VCaP (cell line): Measurements from ENCODE around the gene RIT2.

ENCODE experiments used
- H3K27ac ChIP-seq: fragments of 450-650 bp; 2 replicates; pipeline ENCODE4 v1.5.1; 2017
- TF ChIP-seq, protein P1 (sequence below): fragments of 450-650 bp; conservative IDR thresholded peaks from 2 replicates; pipeline ENCODE4 v1.5.1; 2017; ENCODE audit warnings: mild to moderate bottlenecking, moderate library complexity

The RIT2 gene

DNA sequence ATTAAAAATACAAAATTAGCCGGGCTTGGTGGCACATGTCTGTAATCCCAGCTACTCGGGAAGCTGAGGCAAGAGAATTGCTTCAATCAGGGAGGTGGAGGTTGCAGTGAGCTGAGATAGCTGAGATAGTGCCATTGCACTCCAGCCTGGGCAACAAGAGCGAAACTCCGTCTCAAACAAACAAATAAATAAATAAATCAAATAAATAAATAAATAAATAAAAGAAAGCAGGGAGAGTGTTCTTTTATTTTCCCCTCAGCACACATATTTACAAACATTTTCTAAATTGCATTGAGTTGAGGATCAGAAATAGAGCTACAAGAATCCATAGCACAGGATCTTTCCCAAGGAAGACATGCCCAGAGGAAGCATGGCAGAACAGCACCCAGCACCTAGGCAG, 71.9 kb downstream of the RIT2 start:
- TF ChIP-seq, protein P1, sequence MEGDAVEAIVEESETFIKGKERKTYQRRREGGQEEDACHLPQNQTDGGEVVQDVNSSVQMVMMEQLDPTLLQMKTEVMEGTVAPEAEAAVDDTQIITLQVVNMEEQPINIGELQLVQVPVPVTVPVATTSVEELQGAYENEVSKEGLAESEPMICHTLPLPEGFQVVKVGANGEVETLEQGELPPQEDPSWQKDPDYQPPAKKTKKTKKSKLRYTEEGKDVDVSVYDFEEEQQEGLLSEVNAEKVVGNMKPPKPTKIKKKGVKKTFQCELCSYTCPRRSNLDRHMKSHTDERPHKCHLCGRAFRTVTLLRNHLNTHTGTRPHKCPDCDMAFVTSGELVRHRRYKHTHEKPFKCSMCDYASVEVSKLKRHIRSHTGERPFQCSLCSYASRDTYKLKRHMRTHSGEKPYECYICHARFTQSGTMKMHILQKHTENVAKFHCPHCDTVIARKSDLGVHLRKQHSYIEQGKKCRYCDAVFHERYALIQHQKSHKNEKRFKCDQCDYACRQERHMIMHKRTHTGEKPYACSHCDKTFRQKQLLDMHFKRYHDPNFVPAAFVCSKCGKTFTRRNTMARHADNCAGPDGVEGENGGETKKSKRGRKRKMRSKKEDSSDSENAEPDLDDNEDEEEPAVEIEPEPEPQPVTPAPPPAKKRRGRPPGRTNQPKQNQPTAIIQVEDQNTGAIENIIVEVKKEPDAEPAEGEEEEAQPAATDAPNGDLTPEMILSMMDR, result no peak
- H3K27ac ChIP-seq, result no peak overlapping the region

DNA sequence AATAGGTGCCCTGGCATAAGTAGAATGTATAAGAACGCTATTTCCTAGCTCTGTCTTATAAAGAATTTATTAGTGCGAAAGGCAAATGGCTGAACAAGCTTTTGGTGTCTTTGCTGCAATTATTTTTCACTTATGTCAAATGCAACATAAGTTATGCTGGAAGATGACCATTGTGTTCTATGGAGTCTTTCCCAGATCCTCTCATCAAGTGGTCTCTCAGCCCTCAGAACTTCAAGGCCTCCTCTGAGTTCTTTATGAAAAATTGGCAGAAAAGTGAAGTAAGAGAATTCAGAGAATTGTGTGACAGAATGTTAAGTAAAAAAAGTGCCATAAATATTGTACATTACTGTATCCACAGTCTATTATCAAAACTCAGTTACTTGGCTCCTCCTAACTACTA, 75.2 kb downstream of the RIT2 start:
- TF ChIP-seq, protein P1, result no peak
- H3K27ac ChIP-seq, result no peak overlapping the region

DNA sequence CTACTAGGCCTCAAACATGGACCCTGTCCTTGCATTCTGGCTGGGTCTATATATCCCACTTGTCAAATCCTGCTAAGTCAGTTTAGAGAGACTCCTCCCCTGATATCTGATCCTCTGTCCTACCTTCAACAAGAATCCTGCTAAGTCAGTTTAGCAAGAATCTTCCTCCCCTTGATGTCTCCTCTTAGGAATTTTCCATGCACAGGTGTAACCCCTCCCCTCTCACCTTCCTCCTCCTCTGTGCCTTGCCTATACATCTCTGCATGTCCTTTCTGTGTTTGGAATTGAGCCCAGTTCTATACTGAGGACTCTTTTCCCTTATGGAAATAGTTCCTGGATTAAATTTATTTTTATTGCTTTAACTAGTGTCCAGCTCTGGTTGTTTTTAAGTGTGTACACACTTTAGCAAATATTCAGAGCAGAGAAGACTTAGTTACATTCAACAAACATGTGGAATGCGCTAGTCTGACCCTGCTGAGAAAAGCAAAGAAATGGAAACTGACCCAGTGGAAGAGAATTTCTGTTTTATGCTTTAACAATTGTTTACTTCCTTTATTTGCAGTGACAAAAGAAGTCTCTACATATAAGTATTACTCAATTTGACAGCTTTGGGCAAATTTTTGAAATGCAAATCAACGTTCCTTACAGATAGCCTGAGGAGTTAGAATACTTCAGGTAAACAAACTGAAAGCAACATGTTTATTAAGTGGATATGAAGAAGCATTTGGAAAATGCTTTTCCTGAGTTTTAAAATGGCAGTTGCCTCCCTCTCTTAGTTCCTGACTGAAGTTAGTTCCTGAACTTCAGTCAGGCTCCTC, 80.6 kb downstream of the RIT2 start:
- H3K27ac ChIP-seq, result peak overlapping the region; percentile 84
- TF ChIP-seq, protein P1, result no peak

DNA sequence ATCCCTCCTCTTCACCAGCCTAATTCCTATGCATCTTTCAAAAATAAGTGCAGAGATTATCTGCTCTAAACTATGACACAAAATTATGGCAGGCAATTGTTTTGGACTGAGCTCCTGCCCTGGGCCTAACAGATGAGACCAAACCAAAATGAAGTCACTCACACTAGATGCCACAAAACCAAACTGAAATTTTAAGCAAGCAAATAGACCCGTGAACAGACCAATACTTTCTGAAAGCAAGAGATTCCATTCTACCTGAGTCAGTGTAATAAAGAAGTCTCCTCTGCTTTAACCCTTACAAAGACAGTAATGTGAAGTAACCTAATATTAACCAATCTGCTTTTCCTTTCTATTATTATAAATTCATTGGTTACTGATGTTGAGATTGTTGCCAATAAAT, 84.3 kb downstream of the RIT2 start:
- TF ChIP-seq, protein P1, result no peak
- no peak overlapping the region for H3K27ac ChIP-seq

DNA sequence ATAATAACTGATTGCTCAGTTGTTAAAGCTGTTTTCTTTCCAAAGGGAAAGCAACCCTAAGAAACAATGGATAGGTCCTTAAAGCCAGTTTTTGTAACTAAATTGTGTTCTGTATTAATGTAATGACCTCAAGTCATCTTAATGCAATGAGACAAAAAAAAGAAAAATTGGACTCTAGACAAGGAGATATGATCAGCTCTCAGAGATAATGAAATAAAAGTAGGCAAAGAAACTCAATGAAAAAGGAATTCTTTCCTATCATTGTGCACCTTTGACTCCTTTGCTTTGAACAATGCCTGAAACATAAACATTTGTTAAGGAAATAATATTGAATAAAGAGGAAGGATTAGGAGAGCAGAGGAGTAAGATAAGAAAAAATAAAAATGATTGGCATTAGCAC, 86.1 kb downstream of the RIT2 start:
- TF ChIP-seq, protein P1, result no peak
- no peak overlapping the region for H3K27ac ChIP-seq

DNA sequence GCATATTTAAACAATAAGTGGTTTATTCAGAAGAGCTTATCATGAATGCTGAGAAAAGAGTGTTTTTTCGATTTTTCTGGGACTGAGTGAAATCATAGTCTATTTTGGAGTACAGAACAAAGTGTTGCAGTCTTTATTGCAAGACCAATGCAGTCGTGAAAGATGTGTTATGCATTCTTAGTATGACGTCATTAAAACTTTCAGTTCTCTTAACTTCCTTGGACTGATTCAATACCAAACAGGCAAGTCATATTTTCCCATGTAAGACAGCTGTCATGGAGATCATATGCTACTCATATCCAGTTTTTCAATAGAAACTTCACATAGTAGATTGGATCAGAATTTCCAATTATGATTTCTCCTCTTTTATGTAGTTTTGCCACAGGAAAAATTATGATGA, 92.6 kb downstream of the RIT2 start:
- TF ChIP-seq, protein P1, result no peak
- H3K27ac ChIP-seq, result no peak overlapping the region

DNA sequence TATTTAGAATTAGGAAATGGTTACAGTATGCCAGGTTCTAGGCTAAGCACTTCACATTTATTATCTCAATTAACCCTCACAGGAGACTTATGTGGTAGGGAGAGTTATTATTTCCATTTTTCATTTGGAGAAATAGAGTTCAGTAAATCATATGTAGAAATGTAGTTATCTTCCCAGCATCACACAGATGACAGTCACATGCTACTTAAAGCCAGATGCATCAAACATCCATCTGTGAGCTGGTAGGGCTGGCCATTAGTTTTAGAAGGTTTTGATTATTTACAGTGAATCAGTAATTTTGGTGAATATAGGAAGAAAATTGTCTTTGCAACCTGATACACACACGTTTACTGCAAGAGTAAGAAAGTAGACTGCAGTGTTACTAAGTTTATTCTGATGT, 97.9 kb downstream of the RIT2 start:
- TF ChIP-seq, protein P1, result no peak
- no peak overlapping the region for H3K27ac ChIP-seq
